Thoracic aorta (tissue), 2 donors: ENCODE data around the gene CNOT8. TPM values are rescaled to one million over a fixed set of nuclear protein-coding genes. Genes with fewer than 3 reads are reported as not detected.
"Not testable (repeated sequence)": the region's sequence is repeated elsewhere in the genome, so short reads cannot be mapped to it uniquely, and the experiment has no call there.

Source experiments
- ATAC-seq: fragments of 150-250 bp; one replicate; pipeline ENCODE4 v1.8.0; 2017; ENCODE audit warnings: low read depth; ENCODE audit not compliant: insufficient number of reproducible peaks, low FRiP score
- DNase-seq: peaks from one replicate; pipeline ENCODE4 v3.0.0-alpha.2; 2020; ENCODE audit warnings: low spot score
- H3K27ac ChIP-seq, 2 donors: fragments of 200-600 bp; sonication (generic); 1 replicate in 1 of 2; 2 replicates in 1 of 2; pipeline ENCODE4 v1.5.1; 2016; ENCODE audit warnings: mild to moderate bottlenecking in 2 of 2, moderate library complexity in 2 of 2
- H3K27me3 ChIP-seq: fragments of 200-600 bp; sonication (generic); replicated peaks from 2 replicates; pipeline ENCODE4 v1.6.0; 2016; ENCODE audit warnings: mild to moderate bottlenecking; ENCODE audit not compliant: insufficient read depth
- H3K36me3 ChIP-seq: fragments of 200-600 bp; sonication (generic); one replicate; pipeline ENCODE4 v1.5.1; 2016
- H3K4me1 ChIP-seq, 2 donors: fragments of 200-600 bp; sonication (generic); 1 replicate in 1 of 2; 2 replicates in 1 of 2; pipeline versions ENCODE4 v1.5.1 to v1.6.0; 2016; ENCODE audit warnings: low read depth in 2 of 2, mild to moderate bottlenecking in 1 of 2; ENCODE audit not compliant: control insufficient read depth in 1 of 2
- H3K4me3 ChIP-seq: fragments of 200-600 bp; sonication (generic); 2 replicates; pipeline ENCODE4 v1.5.1; 2016; ENCODE audit warnings: mild to moderate bottlenecking
- H3K9me3 ChIP-seq: fragments of 200-600 bp; sonication (generic); 2 replicates; pipeline ENCODE4 v1.5.1; 2016
- total RNA-seq, 2 donors: library from RNA; depleted of rRNA; stranded (reverse); fragments of >200 nt; gene quantifications; one replicate each; pipeline versions ENCODE4 v1.1.0 to v1.2.3, GENCODE V29; 2016
- TF ChIP-seq, protein P1 (sequence below): fragments of 200-600 bp; sonication (generic); IDR thresholded peaks from one replicate; pipeline ENCODE4 v1.5.1; 2019; ENCODE audit warnings: antibody characterized with exemption

The CNOT8 gene
- total RNA-seq, 2 donors from 2014 or later = 75.5 to 90.9 TPM

DNA sequence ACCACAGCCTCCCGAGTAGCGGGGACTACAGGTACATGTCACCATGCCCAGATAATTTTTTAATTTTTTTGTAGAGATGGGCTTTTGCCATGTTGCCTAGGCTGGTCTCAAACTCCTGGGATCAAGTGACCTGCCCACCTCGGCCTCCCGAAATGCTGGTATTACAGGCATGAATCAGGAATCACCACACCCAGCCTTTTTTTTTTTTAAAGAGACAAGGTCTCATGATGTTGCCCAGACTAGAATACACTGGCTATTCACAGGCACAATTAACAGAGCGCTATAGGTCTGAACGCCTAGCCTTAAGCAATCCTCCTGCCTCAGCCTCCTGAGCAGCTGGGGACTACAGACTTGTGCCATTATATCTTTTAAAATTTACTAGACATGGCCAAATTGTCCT, 43.5 kb downstream of the CNOT8 start:
- Histone ChIP-seq H3K36me3 (peaks cover 19% of the 10 kb centered on the region), H3K27me3 (no peaks in the 10 kb centered on the region), H3K27ac (peak overlapping the region in 1 of 2 donors; percentile 1), H3K9me3 (no peaks in the 10 kb centered on the region), H3K4me1 (peaks cover 2 to 30% of the 10 kb centered on the region in 2 donors), H3K4me3 (no peak overlapping the region)
- TF ChIP-seq, protein P1, sequence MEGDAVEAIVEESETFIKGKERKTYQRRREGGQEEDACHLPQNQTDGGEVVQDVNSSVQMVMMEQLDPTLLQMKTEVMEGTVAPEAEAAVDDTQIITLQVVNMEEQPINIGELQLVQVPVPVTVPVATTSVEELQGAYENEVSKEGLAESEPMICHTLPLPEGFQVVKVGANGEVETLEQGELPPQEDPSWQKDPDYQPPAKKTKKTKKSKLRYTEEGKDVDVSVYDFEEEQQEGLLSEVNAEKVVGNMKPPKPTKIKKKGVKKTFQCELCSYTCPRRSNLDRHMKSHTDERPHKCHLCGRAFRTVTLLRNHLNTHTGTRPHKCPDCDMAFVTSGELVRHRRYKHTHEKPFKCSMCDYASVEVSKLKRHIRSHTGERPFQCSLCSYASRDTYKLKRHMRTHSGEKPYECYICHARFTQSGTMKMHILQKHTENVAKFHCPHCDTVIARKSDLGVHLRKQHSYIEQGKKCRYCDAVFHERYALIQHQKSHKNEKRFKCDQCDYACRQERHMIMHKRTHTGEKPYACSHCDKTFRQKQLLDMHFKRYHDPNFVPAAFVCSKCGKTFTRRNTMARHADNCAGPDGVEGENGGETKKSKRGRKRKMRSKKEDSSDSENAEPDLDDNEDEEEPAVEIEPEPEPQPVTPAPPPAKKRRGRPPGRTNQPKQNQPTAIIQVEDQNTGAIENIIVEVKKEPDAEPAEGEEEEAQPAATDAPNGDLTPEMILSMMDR = no peak
- no peak for DNase-seq
- ATAC-seq = no peak

DNA sequence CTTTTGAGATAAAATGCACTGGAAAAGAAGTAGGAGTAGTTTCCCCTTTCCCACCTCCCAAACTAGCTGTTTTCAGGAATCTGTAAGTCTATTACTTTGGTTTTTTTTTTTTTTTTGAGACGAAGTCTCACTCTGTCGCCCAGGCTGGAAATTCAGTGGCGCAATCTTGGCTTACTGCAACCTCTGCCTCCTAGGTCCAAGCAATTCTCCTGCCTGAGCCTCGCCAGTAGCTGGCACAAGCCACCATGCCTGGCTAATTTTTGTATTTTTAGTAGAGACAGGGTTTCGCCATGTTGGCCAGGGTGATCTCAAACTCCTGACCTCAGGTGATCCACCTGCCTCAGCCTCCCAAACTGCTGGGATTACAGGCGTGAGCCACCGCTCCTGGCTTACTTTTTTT, 47.2 kb downstream of the CNOT8 start:
- peaks cover 22% of the 10 kb centered on the region for H3K36me3 ChIP-seq
- DNase-seq, H3K4me1 ChIP-seq, H3K9me3 ChIP-seq, H3K27me3 ChIP-seq, ATAC-seq, H3K4me3 ChIP-seq: not testable (repeated sequence)
- peak overlapping the region in 1 of 2 donors; percentile 26 for H3K27ac ChIP-seq

DNA sequence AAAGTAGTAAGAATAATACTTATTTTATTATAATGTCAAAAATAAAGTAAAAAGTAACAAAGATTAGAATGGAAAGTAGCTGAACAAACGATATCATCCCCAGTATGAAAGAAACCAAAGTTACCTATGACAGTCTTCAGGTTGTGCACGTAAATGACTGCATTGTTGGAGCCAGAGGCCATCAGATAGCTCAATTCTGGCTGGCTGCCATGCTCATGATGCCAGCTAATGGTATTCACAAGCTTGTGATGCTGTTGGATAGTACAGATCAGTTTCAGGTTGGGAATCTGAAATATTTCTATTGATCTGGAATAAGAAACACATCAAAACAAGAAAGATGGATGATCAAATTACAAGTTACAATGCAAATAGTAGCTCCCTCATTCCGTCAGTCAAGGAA, 58.4 kb downstream of the CNOT8 start:
- Histone ChIP-seq H3K27me3 (no peaks in the 10 kb centered on the region), H3K4me1 (no peaks in the 10 kb centered on the region), H3K4me3 (no peak overlapping the region), H3K9me3 (no peaks in the 10 kb centered on the region), H3K36me3 (peaks cover 34% of the 10 kb centered on the region), H3K27ac (no peak overlapping the region)
- TF ChIP-seq, protein P1 = no peak
- DNase-seq (no peak), ATAC-seq (no peak)

DNA sequence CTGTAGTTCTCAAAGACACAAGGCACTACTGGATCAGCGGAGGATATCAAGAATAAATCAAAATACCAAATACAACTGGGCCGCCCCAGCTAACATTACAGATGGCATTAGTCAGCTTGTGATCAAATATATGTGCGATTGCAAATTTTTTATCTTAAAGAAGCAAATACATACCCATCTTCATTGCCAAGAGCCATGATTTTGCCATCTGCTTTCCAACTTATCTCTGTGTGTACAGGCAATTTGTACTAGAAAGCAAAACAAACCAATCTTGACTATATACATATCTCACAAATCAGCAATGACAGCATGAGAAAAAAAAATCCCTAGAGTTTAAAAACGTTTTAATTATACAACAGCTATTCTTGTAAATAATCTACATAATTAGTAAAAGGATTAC, 59.3 kb downstream of the CNOT8 start:
- H3K4me3 ChIP-seq = no peak overlapping the region
- H3K9me3 ChIP-seq = no peaks in the 10 kb centered on the region
- ATAC-seq (no peak), DNase-seq (no peak)
- no peak overlapping the region for H3K27ac ChIP-seq
- TF ChIP-seq, protein P1 = no peak
- no peaks in the 10 kb centered on the region for H3K27me3 ChIP-seq
- H3K4me1 ChIP-seq = no peaks in the 10 kb centered on the region
- H3K36me3 ChIP-seq = peaks cover 30% of the 10 kb centered on the region

DNA sequence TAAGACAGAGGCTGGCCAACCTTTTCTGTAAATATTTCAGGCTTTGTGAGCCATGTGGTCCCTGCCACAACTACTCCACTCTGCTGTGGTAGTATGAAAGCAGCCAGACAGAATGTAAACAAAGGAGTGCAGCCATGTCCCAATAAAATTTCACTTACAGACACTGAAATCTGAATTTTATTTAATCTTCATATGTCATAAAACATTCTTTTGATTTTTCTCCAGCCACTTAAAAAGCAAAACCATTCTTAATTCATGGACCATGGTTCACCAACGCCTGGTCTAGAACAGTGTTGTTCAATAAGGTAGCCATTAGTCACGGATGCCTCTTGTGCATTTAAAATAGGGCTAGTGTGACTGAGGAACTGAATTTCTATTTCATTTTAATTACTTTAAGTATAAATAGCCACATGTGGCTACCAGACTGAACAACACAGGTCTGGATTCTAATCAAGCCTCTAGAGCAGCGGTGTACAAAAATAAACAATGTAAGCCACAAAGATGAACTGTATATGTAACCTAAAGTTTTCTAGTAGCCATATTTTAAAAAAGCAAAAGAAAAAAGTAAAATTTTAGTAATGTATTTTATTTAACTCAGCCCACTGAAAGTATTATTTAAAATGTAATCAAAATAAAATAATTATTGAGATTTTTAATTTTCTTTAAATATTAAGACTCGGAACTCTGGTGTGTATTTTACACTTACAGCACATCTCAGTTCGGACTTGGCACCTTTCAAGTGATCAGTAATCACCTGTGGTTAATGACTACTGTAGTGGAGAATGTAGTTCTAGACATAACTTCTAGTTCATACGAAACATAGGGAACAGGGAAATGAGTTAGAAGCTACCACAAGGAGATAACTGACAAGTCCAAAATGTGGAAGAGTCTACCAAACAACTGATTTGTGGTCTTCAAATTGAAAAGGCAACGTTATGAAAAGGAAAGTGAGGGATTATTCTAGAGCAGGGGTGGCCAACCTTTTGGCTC, 65.3 kb downstream of the CNOT8 start:
- DNase-seq = no peak
- no peaks in the 10 kb centered on the region for H3K4me1 ChIP-seq

More for the DNA sequence above, 65.3 kb downstream of the CNOT8 start:
- no peak for ATAC-seq
- H3K36me3 ChIP-seq = peaks cover 34% of the 10 kb centered on the region
- H3K27ac ChIP-seq = no peak overlapping the region
- H3K4me3 ChIP-seq = no peak overlapping the region
- no peaks in the 10 kb centered on the region for H3K9me3 ChIP-seq
- TF ChIP-seq, protein P1 = no peak
- no peaks in the 10 kb centered on the region for H3K27me3 ChIP-seq

Other genes with a start within 250 kb of the CNOT8 start
- gene LARP1, start 103.2 kb upstream of the CNOT8 start, total RNA-seq = 100 to 1,000 TPM in 1 of 2 donors, 10 to 100 TPM in 1; 99.8 to 129 TPM
- gene FAXDC2, start 8.0 kb upstream of the CNOT8 start, total RNA-seq = 10 to 100 TPM; 43.9 to 70.5 TPM
- 10 to 100 TPM; 13.4 to 21.0 TPM for gene GEMIN5, start 79.6 kb downstream of the CNOT8 start, total RNA-seq
- 10 to 100 TPM in 1 of 2 donors, 1 to 10 TPM in 1; 8.1 to 12.0 TPM for gene MRPL22, start 82.4 kb downstream of the CNOT8 start, total RNA-seq
- not detected for gene KIF4B, start 155.1 kb downstream of the CNOT8 start, total RNA-seq